MCF 10A (cell line): ENCODE data around the gene PRRT1. TPM values are rescaled to one million over a fixed set of nuclear protein-coding genes. Genes with fewer than 3 reads are reported as not detected.
"Not testable (repeated sequence)": the region's sequence is repeated elsewhere in the genome, so short reads cannot be mapped to it uniquely, and the experiment has no call there.

ENCODE experiments used
- BruUV-seq: library from RNA; stranded (reverse); fragments of 400-500 nt; replicated peaks from 2 replicates; lab custom pipeline; 2021; lab: Mats Ljungman, UMichigan
- CTCF ChIA-PET: fragments of 300-600 bp; sonication (Branson Sonifier 250); formaldehyde crosslinking; extraction: SDS; loops from one replicate; lab custom pipeline; 2021; ENCODE audit warnings: antibody characterized with exemption, inconsistent platforms; lab: Yijun Ruan, JAX
- POLR2A ChIA-PET: fragments of 300-600, 350-650 bp; sonication (Branson Sonifier 250); formaldehyde crosslinking; extraction: SDS; loops from one replicate; lab custom pipeline; 2020; ENCODE audit warnings: antibody characterized with exemption, inconsistent platforms; lab: Yijun Ruan, JAX
- DNase-seq: peaks from one replicate; pipeline ENCODE4 v3.0.0-alpha.2; 2018; ENCODE audit not compliant: unreplicated experiment
- H3K27ac Mint-ChIP-seq: one replicate; pipeline ENCODE4 v1.8.0; 2022; ENCODE audit warnings: mild to moderate bottlenecking, low read depth, mixed read lengths; ENCODE audit not compliant: unreplicated experiment
- H3K27me3 Mint-ChIP-seq: one replicate; pipeline ENCODE4 v1.8.0; 2022; ENCODE audit warnings: mixed read lengths; ENCODE audit not compliant: insufficient read depth, unreplicated experiment
- H3K36me3 Mint-ChIP-seq: one replicate; pipeline ENCODE4 v1.8.0; 2022; ENCODE audit warnings: mild to moderate bottlenecking, moderate library complexity, mixed read lengths; ENCODE audit not compliant: insufficient read depth, unreplicated experiment
- H3K4me1 Mint-ChIP-seq: one replicate; pipeline ENCODE4 v1.8.0; 2022; ENCODE audit warnings: mixed read lengths; ENCODE audit not compliant: insufficient read depth, unreplicated experiment
- H3K4me3 Mint-ChIP-seq: one replicate; pipeline ENCODE4 v1.8.0; 2022; ENCODE audit warnings: mild to moderate bottlenecking, moderate library complexity, mixed read lengths; ENCODE audit not compliant: unreplicated experiment
- H3K9me3 Mint-ChIP-seq: one replicate; pipeline ENCODE4 v1.8.0; 2022; ENCODE audit warnings: mixed read lengths; ENCODE audit not compliant: unreplicated experiment
- intact Hi-C: fragments of 100-400 bp; cut with micrococcal nuclease; formaldehyde crosslinking; loops from 2 replicates; pipeline ENCODE4 v1.14.1; 2022
- total RNA-seq: library from RNA; stranded (reverse); gene quantifications from 2 replicates; pipeline ENCODE4 v1.2.3, GENCODE V29; 2022
- TF ChIP-seq, protein P1 (sequence below): fragments of 200-600 bp; IDR thresholded peaks from one replicate; pipeline ENCODE4 v1.8.0; 2022; ENCODE audit warnings: antibody characterized with exemption, mild to moderate bottlenecking; ENCODE audit not compliant: unreplicated experiment

Gene PRRT1
- total RNA-seq, 1 experiment from 2014 or later: 0.19 TPM

GRCh38 chr6:32188381-32189068, 36.8 kb upstream of the PRRT1 start:
- peaks cover 24% of the 10 kb centered on the region for H3K4me1 Mint-ChIP-seq
- intact Hi-C loops: no loop called here
- POLR2A ChIA-PET: interaction anchor here (0.5 to 3.2 kb wide), 9 partner anchors 9 to 567 kb away, joined by 3 to 78 read pairs (median 3); partner anchors contain the start of genes AGPAT1, ATF6B, FKBPL and RNF5
- DNase-seq: no peak
- H3K27me3 Mint-ChIP-seq: no peaks in the 10 kb centered on the region
- H3K27ac Mint-ChIP-seq: peak overlapping the region; percentile 86
- CTCF ChIA-PET: interaction anchor here (0.6 kb wide), 1 partner anchor 667 kb away, joined by 3 read pairs; no protein-coding TSS in a partner anchor
- BruUV-seq: TSS peak; percentile 19
- peaks cover 43% of the 10 kb centered on the region for H3K36me3 Mint-ChIP-seq
- TF ChIP-seq, protein P1, sequence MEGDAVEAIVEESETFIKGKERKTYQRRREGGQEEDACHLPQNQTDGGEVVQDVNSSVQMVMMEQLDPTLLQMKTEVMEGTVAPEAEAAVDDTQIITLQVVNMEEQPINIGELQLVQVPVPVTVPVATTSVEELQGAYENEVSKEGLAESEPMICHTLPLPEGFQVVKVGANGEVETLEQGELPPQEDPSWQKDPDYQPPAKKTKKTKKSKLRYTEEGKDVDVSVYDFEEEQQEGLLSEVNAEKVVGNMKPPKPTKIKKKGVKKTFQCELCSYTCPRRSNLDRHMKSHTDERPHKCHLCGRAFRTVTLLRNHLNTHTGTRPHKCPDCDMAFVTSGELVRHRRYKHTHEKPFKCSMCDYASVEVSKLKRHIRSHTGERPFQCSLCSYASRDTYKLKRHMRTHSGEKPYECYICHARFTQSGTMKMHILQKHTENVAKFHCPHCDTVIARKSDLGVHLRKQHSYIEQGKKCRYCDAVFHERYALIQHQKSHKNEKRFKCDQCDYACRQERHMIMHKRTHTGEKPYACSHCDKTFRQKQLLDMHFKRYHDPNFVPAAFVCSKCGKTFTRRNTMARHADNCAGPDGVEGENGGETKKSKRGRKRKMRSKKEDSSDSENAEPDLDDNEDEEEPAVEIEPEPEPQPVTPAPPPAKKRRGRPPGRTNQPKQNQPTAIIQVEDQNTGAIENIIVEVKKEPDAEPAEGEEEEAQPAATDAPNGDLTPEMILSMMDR: no peak
- H3K9me3 Mint-ChIP-seq: no peaks in the 10 kb centered on the region
- peak overlapping the region; percentile 83 for H3K4me3 Mint-ChIP-seq

GRCh38 chr6:32187725-32188380, 36.1 kb upstream of the PRRT1 start:
- POLR2A ChIA-PET: interaction anchor here (0.5 to 3.2 kb wide), 9 partner anchors 8 to 784 kb away, joined by 3 to 78 read pairs (median 7); partner anchors contain the start of genes AGPAT1, ATF6B and RNF5
- peaks cover 45% of the 10 kb centered on the region for H3K36me3 Mint-ChIP-seq
- H3K27me3 Mint-ChIP-seq, BruUV-seq, DNase-seq, H3K9me3 Mint-ChIP-seq, intact Hi-C loops, H3K4me3 Mint-ChIP-seq, CTCF ChIA-PET: not testable (repeated sequence)
- peaks cover 21% of the 10 kb centered on the region for H3K4me1 Mint-ChIP-seq
- H3K27ac Mint-ChIP-seq: peak overlapping the region; percentile 7

- Mint-ChIP-seq H3K4me1 (peaks cover 21% of the 10 kb centered on the region), H3K27ac (peak overlapping the region; percentile 7), H3K4me3 (no peak overlapping the region), H3K9me3 (no peaks in the 10 kb centered on the region), H3K36me3 (peaks cover 45% of the 10 kb centered on the region), H3K27me3 (no peaks in the 10 kb centered on the region)
- CTCF ChIA-PET: no interaction called here
- TF ChIP-seq, protein P1: no peak
- intact Hi-C loops: no loop called here
- POLR2A ChIA-PET: interaction anchor here (1.2 to 2.9 kb wide), 4 partner anchors 9 to 784 kb away, joined by 3 to 19 read pairs (median 8); partner anchors contain the start of genes ATF6B and RNF5
- DNase-seq: no peak
- BruUV-seq: no TSS peak
These were observed 35.4 kb upstream of the PRRT1 start for GRCh38 chr6:32187009-32187709.

DNA sequence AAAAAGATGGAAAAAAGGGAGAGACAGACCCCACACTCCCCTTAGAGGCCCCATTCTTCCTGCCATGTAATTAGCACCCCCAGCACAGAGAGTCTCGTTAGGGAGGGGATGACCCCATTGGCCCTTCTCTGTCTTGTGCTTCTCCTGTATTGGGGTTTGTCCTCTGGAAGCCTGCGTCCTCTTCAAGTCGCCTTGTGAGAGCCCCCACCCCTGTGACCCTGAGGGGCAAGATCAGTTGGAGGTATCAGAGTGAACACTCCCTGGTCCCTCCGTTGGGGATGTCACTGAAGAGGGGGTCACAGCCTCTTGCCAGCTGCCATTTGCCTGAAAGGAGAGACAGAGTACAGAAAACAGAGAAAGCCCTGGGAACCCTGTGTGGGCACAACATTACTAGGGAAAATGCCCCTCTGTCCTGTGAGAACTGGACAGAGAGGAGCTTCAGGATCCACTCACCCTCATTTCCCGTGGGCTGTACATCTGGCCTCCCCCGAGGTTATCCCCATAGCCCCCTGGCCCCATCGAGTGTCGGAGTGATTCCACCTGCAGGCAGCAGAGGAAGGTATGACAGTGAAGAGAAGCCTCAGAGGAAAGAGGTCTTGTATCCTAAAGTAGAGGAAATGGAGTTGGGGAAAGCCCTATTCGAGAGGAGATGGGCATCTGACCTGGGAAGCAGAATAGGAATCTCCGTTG, 34.6 kb upstream of the PRRT1 start:
- POLR2A ChIA-PET: interaction anchor here (0.6 to 2.9 kb wide), 4 partner anchors 9 to 1026 kb away, joined by 3 to 19 read pairs (median 6); partner anchors contain the start of gene RNF5
- H3K27ac Mint-ChIP-seq, CTCF ChIA-PET, H3K4me3 Mint-ChIP-seq, BruUV-seq, DNase-seq, intact Hi-C loops, H3K9me3 Mint-ChIP-seq, H3K27me3 Mint-ChIP-seq: not testable (repeated sequence)
- peaks cover 25% of the 10 kb centered on the region for H3K4me1 Mint-ChIP-seq
- peaks cover 52% of the 10 kb centered on the region for H3K36me3 Mint-ChIP-seq

DNA sequence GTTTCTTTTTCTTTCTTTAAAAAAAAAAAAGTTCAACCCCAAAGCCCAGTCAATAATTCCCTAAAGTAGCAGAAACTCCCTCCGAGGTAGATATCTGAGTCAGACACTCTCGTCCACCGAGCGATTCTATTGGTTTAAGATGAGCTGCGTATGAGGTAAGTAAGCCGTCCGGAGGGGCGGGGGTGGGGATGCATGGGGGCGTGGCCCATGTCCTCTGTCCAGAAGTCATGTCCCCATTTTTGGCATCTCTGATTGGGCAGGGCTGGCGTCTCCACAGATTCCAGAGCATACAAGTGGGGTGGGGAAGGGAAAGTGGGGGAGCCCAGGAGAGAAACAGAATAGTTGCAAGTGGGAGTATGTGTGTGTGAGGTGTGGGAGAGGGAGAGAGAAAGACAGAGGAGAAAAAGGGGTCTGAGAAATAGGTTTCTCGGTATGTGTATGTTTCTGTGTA, 34.0 kb upstream of the PRRT1 start:
- CTCF ChIA-PET, H3K27ac Mint-ChIP-seq, H3K4me3 Mint-ChIP-seq, intact Hi-C loops, H3K27me3 Mint-ChIP-seq, H3K9me3 Mint-ChIP-seq, BruUV-seq: not testable (repeated sequence)
- H3K36me3 Mint-ChIP-seq: peaks cover 55% of the 10 kb centered on the region
- POLR2A ChIA-PET: interaction anchor here (0.6 to 2.9 kb wide), 2 partner anchors 8 to 1026 kb away, joined by 4 to 19 read pairs; partner anchors contain the start of gene RNF5
- peak; percentile 87 for DNase-seq
- H3K4me1 Mint-ChIP-seq: peaks cover 29% of the 10 kb centered on the region
